ENCODE measurements around the gene BMPR1B. TPM values are rescaled to one million over a fixed set of nuclear protein-coding genes. Genes with fewer than 3 reads are reported as not detected.

BMPR1B gene
- total RNA-seq, 4 donors from 2014 or later, result 10.5 to 40.9 (median 20.3) TPM

DNA sequence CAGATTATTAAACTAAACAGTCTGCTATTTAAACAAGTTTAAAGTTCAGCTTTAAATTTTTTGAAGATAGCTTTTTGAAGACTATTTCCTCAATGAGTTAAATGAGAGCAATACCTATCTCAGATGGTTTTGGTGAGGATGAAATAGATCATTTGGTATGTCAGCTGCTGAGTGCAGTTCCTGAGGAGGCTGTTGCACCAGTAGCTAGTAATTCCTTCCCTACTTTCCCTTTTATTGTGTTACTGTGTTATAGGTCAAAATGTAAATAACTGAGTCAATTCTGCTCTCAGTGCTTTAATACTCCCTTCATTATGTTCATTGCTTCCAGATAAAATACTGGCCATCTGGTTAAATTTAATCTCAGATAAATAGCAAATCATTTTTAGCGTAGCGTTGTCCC is 48.6 kb downstream of the BMPR1B start:
- no peaks in the 10 kb centered on the region for H3K36me3 ChIP-seq
- peaks cover 0 to 46% (median 2%) of the 10 kb centered on the region in 3 donors for H3K4me1 ChIP-seq
- H3K9me3 ChIP-seq, result no peaks in the 10 kb centered on the region
- H3K27me3 ChIP-seq, result no peaks in the 10 kb centered on the region
- ATAC-seq, result no peak
- 84 to 98% methylated on average over 2 of the region's 2 CpGs for WGBS, 2 donors (ENCODE audit: low coverage in 1 of 2)
- no peak overlapping the region for H3K4me3 ChIP-seq
- peak overlapping the region in 1 of 4 donors; percentile 1 for H3K27ac ChIP-seq
- TF ChIP-seq POLR2AphosphoS5 (IDR thresholded peaks at IDR 0.05) (no peak), POLR2A (IDR thresholded peaks at IDR 0.05) (no peak), CTCF (IDR thresholded peaks at IDR 0.05) (no peak), EP300 (IDR thresholded peaks at IDR 0.05) (no peak)

DNA sequence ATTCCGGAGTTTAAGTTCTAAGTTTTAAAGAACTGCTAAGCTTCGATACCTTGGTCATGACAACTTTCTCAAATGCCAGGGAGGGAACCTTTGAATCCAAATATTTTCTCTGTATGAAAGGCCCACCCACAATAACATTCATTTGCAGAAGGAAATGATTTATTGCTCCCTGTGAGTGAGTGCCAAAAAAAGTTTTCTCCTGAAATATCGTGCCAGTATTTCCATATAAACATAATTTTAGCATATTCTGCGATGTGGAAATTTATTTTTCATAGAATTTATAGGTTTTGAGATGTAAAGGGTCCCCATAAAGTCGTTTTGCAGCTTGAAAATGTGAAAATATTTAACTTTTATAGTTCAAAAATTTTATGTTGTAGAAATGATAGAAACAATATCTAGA is 53.9 kb downstream of the BMPR1B start:
- peaks cover 0 to 39% (median 5%) of the 10 kb centered on the region in 3 donors for H3K4me1 ChIP-seq
- TF ChIP-seq POLR2AphosphoS5 (IDR thresholded peaks at IDR 0.05) (no peak), EP300 (IDR thresholded peaks at IDR 0.05) (no peak)
- H3K36me3 ChIP-seq, result no peaks in the 10 kb centered on the region
- no peak overlapping the region for H3K27ac ChIP-seq
- no peaks in the 10 kb centered on the region for H3K9me3 ChIP-seq
- no peak for ATAC-seq
- 27 to 31% methylated on average over 5 of the region's 5 CpGs for WGBS, 2 donors (ENCODE audit: low coverage in 1 of 2)
- no peak overlapping the region for H3K4me3 ChIP-seq
- no peaks in the 10 kb centered on the region for H3K27me3 ChIP-seq

DNA sequence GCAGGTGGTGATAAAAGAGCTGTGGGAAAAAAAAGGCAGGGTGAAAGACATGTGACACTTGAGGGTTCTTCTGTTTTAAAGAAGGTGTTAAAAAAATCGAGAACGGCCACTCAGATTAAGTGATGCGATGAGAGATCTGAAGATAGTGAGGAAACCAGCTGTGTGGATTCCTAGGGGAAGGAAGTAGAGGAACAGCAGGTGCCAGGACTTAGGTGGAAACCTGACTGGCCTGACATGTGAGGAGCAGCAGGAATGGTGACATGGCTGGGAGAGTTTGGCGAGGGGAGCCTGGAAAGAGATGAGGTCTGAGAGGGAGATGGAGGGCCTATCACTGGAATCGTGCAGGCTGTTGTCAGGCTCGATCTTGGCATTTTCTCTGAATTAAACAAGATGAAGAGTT is 55.5 kb downstream of the BMPR1B start:
- no peak for ATAC-seq
- no peak for TF ChIP-seq CTCF (IDR thresholded peaks at IDR 0.05)
- TF ChIP-seq POLR2A (IDR thresholded peaks at IDR 0.05), result no peak
- no peak for TF ChIP-seq EP300 (IDR thresholded peaks at IDR 0.05)
- TF ChIP-seq POLR2AphosphoS5 (IDR thresholded peaks at IDR 0.05), result no peak
- no peaks in the 10 kb centered on the region for H3K27me3 ChIP-seq
- 85 to 90% methylated on average over 6 of the region's 6 CpGs for WGBS, 2 donors (ENCODE audit: low coverage in 1 of 2)
- H3K4me3 ChIP-seq, result no peak overlapping the region
- no peaks in the 10 kb centered on the region for H3K9me3 ChIP-seq
- H3K27ac ChIP-seq, result no peak overlapping the region
- no peaks in the 10 kb centered on the region for H3K36me3 ChIP-seq
- peaks cover 0 to 30% (median 5%) of the 10 kb centered on the region in 3 donors for H3K4me1 ChIP-seq

- TF ChIP-seq POLR2A (IDR thresholded peaks at IDR 0.05) (no peak), POLR2AphosphoS5 (IDR thresholded peaks at IDR 0.05) (no peak), EP300 (IDR thresholded peaks at IDR 0.05) (no peak), CTCF (IDR thresholded peaks at IDR 0.05) (no peak)
- no peak for ATAC-seq
- peaks cover 0 to 41% (median 5%) of the 10 kb centered on the region in 3 donors for H3K4me1 ChIP-seq
Measured at GRCh38 chr4:94814237-94814636, 56.5 kb downstream of the BMPR1B start.

GRCh38 chr4:94819371-94820168 is 61.8 kb downstream of the BMPR1B start:
- no peak for ATAC-seq
- H3K4me3 ChIP-seq, result no peak overlapping the region
- 25 to 33% methylated on average over 1 to 4 of the region's 4 CpGs for WGBS, 2 donors (ENCODE audit: low coverage in 1 of 2)
- TF ChIP-seq POLR2AphosphoS5 (IDR thresholded peaks at IDR 0.05), result no peak
- no peak for TF ChIP-seq CTCF (IDR thresholded peaks at IDR 0.05)
- TF ChIP-seq POLR2A (IDR thresholded peaks at IDR 0.05), result no peak
- no peak for TF ChIP-seq EP300 (IDR thresholded peaks at IDR 0.05)
- peak overlapping the region in 3 of 4 donors; percentile 54 to 67 (median 58) for H3K27ac ChIP-seq
- no peaks in the 10 kb centered on the region for H3K27me3 ChIP-seq
- H3K9me3 ChIP-seq, result no peaks in the 10 kb centered on the region
- H3K36me3 ChIP-seq, result no peaks in the 10 kb centered on the region
- peaks cover 0 to 39% (median 0%) of the 10 kb centered on the region in 3 donors for H3K4me1 ChIP-seq

More at GRCh38 chr4:94814237-94814636, 56.5 kb downstream of the BMPR1B start:
- Histone ChIP-seq H3K27me3 (no peaks in the 10 kb centered on the region), H3K36me3 (no peaks in the 10 kb centered on the region), H3K9me3 (no peaks in the 10 kb centered on the region), H3K27ac (no peak overlapping the region), H3K4me3 (no peak overlapping the region)

Measured in gastroesophageal sphincter (tissue), 4 donors.